DND-41 (cell line): ENCODE data around the gene ARFIP1.

Source experiments
- ATAC-seq: fragments of 200-7000 bp; cut with Tn5 transposase; 3 replicates; pipeline ENCODE4 v1.9.1; 2021; ENCODE audit warnings: low read depth; ENCODE audit not compliant: insufficient read depth
- DNase-seq: peaks from one replicate; pipeline ENCODE4 v3.0.0-alpha.2; 2020
- H2AFZ ChIP-seq: 2 replicates; pipeline ENCODE4 v1.6.0; 2012; ENCODE audit warnings: low read depth, low read length
- H3K27ac ChIP-seq: 2 replicates; pipeline ENCODE4 v1.5.1; 2012; ENCODE audit warnings: low read length, inconsistent platforms
- H3K27me3 ChIP-seq: fragments of 200-600 bp; sonication (generic); 2 replicates; pipeline ENCODE4 v1.6.0; 2012; ENCODE audit warnings: low read length, mild to moderate bottlenecking, inconsistent platforms; ENCODE audit not compliant: insufficient read depth, poor library complexity
- H3K36me3 ChIP-seq: 2 replicates; pipeline ENCODE4 v1.5.1; 2012; ENCODE audit warnings: low read length, inconsistent platforms; ENCODE audit not compliant: insufficient read depth
- H3K4me1 ChIP-seq: 2 replicates; pipeline ENCODE4 v1.5.1; 2012; ENCODE audit warnings: mild to moderate bottlenecking, low read length; ENCODE audit not compliant: insufficient read depth
- H3K4me2 ChIP-seq: 2 replicates; pipeline ENCODE4 v1.6.0; 2012; ENCODE audit warnings: mild to moderate bottlenecking, moderate library complexity, low read length, inconsistent platforms; ENCODE audit not compliant: insufficient read depth
- H3K4me3 ChIP-seq, 2 experiments: fragments of 200-600 bp in 1 of 2; shearing (Covaris generic) in 1 of 2; 2 replicates each; pipeline ENCODE4 v1.5.1; 2012 to 2016; ENCODE audit warnings: inconsistent platforms in 2 of 2, low read length in 2 of 2, mild to moderate bottlenecking in 2 of 2, low read depth in 1 of 2, moderate library complexity in 1 of 2
- H3K79me2 ChIP-seq: 2 replicates; pipeline ENCODE4 v1.6.0; 2012; ENCODE audit warnings: low read length, inconsistent platforms; ENCODE audit not compliant: insufficient read depth
- H3K9ac ChIP-seq: 2 replicates; pipeline ENCODE4 v1.6.0; 2012; ENCODE audit warnings: low read depth, mild to moderate bottlenecking, inconsistent platforms, low read length, moderate library complexity
- H3K9me3 ChIP-seq: 2 replicates; pipeline ENCODE4 v1.5.1; 2012; ENCODE audit warnings: low read length, moderate library complexity, mild to moderate bottlenecking, inconsistent platforms; ENCODE audit not compliant: insufficient read depth, severe bottlenecking
- H4K20me1 ChIP-seq: 2 replicates; pipeline ENCODE4 v1.6.0; 2012; ENCODE audit warnings: low read length; ENCODE audit not compliant: insufficient read depth
- CTCF ChIP-seq: IDR thresholded peaks from 2 replicates; pipeline ENCODE4 v1.5.1; 2012; ENCODE audit warnings: borderline replicate concordance, low read length, moderate library complexity, mild to moderate bottlenecking; ENCODE audit not compliant: poor library complexity, severe bottlenecking; ENCODE audit errors: extremely low read depth
- EZH2 ChIP-seq: IDR thresholded peaks from 3 replicates; pipeline ENCODE4 v1.6.1; 2012; ENCODE audit warnings: borderline replicate concordance, low read depth, mild to moderate bottlenecking, moderate library complexity, low read length, inconsistent platforms; ENCODE audit not compliant: severe bottlenecking

Gene ARFIP1

GRCh38 chr4:152786627-152787026, 6.9 kb downstream of the ARFIP1 start:
- Histone ChIP-seq H2AFZ (no peak overlapping the region), H3K9me3 (no peaks in the 10 kb centered on the region), H3K36me3 (no peaks in the 10 kb centered on the region), H3K9ac (no peak overlapping the region), H4K20me1 (no peaks in the 10 kb centered on the region), H3K4me3 (no peak overlapping the region), H3K27ac (no peak overlapping the region), H3K79me2 (peaks cover 11% of the 10 kb centered on the region), H3K27me3 (no peaks in the 10 kb centered on the region), H3K4me1 (peaks cover 30% of the 10 kb centered on the region), H3K4me2 (peak overlapping the region; percentile 25; the same call in 1 of the 2 replicates)
- no peak for TF ChIP-seq CTCF
- DNase-seq, result no peak
- ATAC-seq, result no peak

GRCh38 chr4:152795891-152796290, 16.1 kb downstream of the ARFIP1 start:
- Histone ChIP-seq H3K36me3 (no peaks in the 10 kb centered on the region), H3K4me1 (no peaks in the 10 kb centered on the region), H2AFZ (no peak overlapping the region), H3K27me3 (no peaks in the 10 kb centered on the region), H3K9me3 (no peaks in the 10 kb centered on the region), H3K4me3 (no peak overlapping the region), H3K9ac (no peak overlapping the region), H3K79me2 (0 out of 2 replicates have a peak, but pooled peaks cover 2% of the 10 kb centered on the region), H4K20me1 (no peaks in the 10 kb centered on the region), H3K27ac (no peak overlapping the region), H3K4me2 (no peak overlapping the region)
- no peak for DNase-seq
- no peak for ATAC-seq
- TF ChIP-seq EZH2 (no peak), CTCF (no peak)

GRCh38 chr4:152803541-152803940, 23.8 kb downstream of the ARFIP1 start:
- Histone ChIP-seq H3K4me3 (no peak overlapping the region), H3K79me2 (no peaks in the 10 kb centered on the region), H3K27me3 (no peaks in the 10 kb centered on the region), H3K36me3 (no peaks in the 10 kb centered on the region), H3K4me2 (no peak overlapping the region), H3K9me3 (no peaks in the 10 kb centered on the region), H3K27ac (no peak overlapping the region), H3K9ac (no peak overlapping the region), H3K4me1 (peaks cover 10% of the 10 kb centered on the region), H4K20me1 (no peaks in the 10 kb centered on the region), H2AFZ (no peak overlapping the region)
- DNase-seq (no peak), ATAC-seq (no peak)
- TF ChIP-seq EZH2 (no peak), CTCF (no peak)

GRCh38 chr4:152805071-152805650, 25.4 kb downstream of the ARFIP1 start:
- TF ChIP-seq EZH2, result no peak
- no peak for TF ChIP-seq CTCF
- no peaks in the 10 kb centered on the region for H3K36me3 ChIP-seq
- no peak overlapping the region for H3K27ac ChIP-seq
- no peak for DNase-seq
- no peak overlapping the region for H2AFZ ChIP-seq
- peaks cover 10% of the 10 kb centered on the region for H3K4me1 ChIP-seq
- no peak for ATAC-seq
- no peaks in the 10 kb centered on the region for H4K20me1 ChIP-seq
- no peaks in the 10 kb centered on the region for H3K79me2 ChIP-seq
- no peak overlapping the region for H3K9ac ChIP-seq
- H3K27me3 ChIP-seq, result no peaks in the 10 kb centered on the region
- no peaks in the 10 kb centered on the region for H3K9me3 ChIP-seq
- H3K4me3 ChIP-seq, result no peak overlapping the region
- H3K4me2 ChIP-seq, result no peak overlapping the region
